ACHN (cell line): ENCODE measurements around the gene FGF11.
"Not testable (repeated sequence)": the region's sequence is repeated elsewhere in the genome, so short reads cannot be mapped to it uniquely, and the experiment has no call there.

Experiments used
- DNase-seq: peaks from one replicate; pipeline ENCODE4 v3.0.0-alpha.2; 2015
- in situ Hi-C: cut with HindIII; loops from 2 replicates; pipeline ENCODE4 v1.10.0; 2017; ENCODE audit warnings: low sequenced_read_pairs, low pct_ligation_motif_present, low pct_unique_long_range_greater_than_20kb

The FGF11 gene

DNA sequence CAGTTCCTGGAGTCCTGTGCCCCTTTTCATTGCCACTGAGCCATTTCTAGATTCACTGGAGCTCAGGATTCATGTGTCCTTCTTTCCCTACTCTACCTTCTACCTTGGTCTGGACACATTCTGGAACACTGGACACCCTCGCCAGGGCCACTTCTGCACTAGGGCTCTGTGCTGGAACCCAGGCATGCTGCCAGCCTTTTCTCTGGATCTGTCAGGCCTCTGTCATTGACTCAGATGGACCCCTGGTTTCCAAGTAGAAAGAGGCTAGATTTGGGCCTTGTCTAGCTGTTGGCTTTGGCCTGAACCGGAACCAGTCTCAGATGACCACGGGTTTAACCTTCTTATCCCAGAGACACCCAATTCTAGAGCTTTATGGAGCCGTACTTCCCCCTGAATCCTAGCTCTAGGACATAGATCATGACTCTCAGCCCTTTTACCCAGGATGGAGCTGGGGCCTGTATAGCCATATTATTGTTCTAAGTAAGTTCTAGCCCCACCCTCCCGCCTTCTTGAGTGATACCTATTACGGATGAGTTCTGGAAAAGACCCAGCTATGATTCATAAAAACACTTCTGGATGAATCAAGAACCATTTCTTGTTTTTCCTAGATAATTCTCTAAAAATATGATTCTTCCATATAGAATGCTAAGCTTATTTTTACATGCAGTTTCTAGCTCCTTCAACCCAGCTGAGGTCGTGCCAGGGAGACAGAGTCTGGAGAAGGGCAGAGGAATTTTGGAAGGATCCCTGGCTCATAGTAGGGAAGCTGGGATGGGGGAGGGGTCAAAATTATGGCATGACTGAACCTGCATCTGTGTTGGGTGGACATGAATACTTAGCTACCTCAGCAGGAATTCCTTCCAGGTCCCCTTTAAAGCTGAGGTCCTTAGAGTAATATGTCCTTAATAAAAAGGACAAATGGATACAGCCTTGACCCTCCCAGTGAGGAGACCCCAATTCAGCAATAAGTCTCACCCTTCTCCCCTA is 4.5 kb downstream of the FGF11 start:
- in situ Hi-C loops, result no loop called here
- DNase-seq, result peak; percentile 21

DNA sequence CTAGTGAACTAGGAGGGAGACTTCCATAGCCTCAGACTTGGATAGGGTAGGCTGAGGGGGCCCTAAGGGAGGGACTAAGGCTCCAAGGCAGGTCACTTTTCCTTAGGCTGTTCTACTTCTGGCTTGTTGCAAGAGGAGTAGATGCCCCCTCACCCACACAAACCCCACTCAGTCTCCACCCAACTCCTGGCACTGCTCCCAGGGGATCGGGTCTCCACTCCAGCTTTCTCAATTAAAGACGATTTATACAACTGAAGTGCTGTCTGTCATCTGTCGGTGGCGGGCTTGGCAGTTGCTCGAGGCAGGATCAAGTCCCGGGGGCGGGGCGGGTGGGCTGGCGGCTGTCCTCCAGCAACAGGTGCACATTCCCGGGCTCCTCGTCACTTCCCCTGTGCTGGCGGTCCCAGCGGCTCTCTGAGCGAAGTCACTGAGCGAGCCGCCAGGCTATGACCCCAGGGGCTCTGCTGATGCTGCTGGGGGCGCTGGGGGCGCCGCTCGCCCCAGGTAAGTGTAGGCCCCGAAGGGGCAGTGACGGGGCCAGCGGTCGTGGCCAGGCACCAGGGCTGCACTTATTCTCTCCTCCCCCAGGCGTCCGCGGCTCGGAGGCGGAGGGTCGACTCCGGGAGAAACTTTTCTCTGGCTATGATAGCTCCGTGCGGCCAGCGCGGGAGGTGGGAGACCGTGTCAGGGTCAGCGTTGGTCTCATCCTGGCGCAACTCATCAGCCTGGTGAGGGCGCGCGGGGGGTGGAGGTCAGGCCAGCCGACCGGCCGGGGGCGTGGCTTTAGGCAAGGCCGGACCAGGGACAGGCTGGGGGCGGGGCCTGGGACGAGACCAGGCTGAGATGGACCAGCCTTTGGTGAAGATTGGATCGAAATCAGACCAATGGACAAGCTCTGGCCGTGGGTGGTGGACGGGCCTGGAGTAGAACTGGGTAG is 5.6 kb downstream of the FGF11 start, which contains the start of gene CHRNB1:
TSS of gene CHRNB1 (plus strand) at position 380 of the 937 bp plus-strand sequence. CDS start at position 447, 67 bp downstream.
- in situ Hi-C loops, result no loop called here
- DNase-seq, result peak; percentile 92

DNA sequence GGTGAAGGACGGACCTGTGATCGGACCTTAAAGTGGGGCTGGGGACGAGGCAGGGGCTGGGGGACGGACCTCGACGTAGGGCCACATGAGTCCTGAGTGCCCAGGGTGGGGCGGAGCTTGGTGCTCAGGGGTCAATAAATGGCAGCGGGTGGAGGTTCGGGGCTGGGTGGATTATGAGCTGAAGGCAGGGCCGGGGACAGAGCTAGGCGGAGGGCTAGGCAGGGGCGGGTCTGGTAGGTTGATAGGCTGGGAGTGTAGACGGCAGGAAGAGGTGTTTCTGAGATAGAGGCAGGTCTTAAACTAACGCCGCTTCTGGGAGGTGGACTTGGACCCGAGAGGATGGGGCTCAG is 6.3 kb downstream of the FGF11 start:
- in situ Hi-C loops, result no loop called here
- DNase-seq, result peak; percentile 93

DNA sequence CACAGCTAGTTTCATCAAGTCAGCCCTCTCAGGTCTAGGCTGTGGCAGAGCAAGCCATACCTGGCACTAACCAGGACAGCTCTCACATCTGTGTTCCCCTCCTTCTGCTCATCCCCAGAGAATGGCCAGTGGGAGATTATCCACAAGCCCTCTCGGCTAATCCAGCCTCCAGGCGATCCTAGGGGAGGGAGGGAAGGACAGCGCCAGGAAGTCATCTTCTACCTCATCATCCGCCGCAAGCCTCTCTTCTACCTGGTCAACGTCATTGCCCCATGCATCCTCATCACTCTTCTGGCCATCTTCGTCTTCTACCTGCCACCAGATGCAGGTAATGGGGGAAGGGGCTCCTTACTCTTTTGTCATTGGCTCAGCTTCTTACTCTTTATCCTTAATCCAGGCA is 9.1 kb downstream of the FGF11 start:
- no peak for DNase-seq
- in situ Hi-C loops, result no loop called here

DNA sequence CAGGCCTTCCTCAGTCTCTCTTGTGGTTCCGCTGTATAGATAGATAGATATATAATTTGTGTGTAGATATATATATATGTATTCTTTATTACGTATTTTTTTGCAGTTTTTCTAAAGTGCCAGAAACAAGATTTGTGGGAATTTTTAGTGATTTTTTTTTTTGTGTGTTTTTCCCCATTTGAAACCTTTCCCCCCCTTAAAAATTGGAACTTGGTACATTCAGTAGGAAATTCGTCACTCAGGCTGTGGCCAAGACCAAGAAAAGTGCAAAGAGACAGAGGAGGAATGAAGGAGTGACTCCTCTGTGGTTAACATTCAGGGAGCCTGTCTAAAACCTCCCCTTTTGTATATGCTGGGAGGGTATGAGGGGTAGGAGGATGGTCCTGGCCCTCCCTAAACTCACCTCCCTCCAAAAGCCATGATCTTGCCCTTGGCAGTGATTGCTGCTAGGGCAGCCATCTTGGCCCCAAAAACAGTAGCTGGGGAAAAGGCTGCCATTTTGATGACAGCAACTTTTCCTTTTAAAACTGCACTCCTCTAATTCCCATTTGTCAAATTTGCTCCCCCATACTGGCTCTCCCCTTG is 20.7 kb downstream of the FGF11 start:
- no peak for DNase-seq
- in situ Hi-C loops, result no loop called here

DNA sequence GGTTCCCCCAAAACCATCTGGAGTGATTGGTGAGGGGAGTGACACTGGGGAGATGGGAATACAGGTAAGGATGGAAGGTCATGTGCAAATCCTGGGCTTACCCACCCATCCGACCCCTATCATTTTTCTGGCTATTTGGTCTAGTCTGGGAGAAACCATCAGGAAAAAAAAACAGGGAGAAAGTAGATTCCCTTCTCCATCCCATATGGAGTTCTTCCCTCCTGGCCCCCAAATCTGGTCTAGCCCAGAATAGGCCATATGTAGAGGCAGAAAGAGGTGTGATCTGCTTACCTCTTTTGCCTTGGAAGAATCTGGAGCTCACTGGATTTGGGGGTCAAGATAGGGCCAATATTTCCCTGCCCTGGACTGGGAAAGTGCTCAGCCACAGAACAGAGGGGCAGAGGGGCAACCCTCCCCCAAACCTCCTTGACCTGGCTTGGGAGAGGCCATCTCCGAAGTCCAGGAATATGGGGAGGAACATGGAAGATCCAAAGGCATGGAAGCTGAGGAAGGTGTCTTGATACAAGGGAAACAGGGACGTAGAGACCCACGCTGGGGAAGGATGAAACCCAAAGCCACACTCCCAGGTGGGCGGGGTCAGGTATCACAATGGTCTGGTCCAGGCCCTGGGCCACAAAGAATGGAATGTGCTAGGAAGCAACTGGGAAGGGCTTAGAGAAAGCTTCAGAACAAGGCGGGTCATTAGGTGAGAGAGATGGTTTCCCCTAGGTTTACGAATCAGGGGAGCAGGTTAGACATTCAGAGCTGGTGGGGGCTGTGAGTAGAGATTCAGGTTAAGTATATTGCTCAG is 21.7 kb downstream of the FGF11 start:
- DNase-seq, result no peak
- in situ Hi-C loops, result no loop called here

DNA sequence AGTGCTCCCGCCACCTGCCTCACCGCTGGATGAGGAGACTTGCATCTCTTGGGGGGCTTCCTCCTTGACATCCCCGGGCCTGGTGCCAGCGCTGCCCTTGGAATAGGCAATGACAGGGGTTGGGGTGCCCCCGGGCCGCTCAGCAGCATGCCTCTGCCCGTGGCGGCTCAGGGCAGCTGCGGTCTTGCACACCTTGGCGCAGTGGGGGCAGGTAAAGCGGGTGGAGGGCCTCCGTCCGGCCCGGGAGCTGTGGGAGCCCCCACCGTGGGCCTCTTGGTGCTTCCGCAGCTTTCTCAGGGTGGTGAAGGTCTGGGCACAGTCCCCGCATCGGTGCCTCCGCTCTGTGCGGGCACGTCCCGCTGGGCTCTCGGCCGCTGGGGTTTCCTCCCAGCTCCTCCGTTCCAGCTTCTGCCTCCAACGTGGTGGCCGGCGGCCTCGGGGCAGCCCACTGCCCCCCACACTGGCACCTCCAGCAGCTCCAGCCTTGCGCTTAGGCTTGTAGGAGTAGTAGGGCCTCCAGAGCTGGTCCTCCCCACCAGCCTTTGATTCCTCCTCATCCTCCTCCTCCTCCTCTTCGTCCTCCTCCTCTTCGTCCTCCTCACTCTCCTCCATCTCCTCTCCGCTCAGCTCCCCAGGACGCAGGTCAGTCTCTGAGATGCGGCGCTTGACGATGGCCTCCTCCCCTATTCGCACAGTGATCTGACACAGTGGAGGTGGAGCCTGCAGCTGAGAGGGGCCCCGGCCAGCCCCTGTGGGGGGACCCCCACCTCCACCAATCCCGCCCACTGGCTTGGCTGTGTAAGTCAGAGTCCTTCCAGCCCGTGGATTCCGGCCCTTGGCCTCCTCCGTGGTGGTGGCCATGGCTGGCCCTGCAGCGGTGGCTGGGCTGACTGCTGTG is 23.4 kb downstream of the FGF11 start:
- DNase-seq, result no peak
- in situ Hi-C loops, result no loop called here

DNA sequence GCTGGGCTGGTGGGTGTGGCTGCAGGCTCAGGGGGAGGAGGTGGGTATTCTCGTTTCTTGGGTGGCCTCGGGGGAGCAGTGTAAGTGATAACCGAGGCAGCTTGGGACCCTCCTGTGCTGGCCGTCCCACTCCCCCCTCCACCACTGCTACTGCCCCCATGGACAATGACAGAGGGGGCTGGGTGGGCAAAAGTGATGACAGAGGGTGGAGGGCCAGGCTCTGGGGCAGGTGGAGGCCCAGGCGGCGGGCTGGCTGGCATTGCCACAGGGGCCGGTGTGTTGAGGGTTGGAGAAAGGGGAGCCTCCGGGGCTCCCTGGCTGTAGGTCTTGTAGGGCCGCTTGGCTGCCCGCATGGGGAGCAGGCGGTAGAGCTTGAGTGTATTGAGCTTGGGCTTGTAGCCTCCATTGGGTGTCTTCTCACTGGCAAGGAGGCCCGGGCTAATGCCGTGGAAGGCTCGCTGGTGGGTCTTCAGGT is 24.1 kb downstream of the FGF11 start:
- in situ Hi-C loops, result no loop called here
- DNase-seq, result no peak

DNA sequence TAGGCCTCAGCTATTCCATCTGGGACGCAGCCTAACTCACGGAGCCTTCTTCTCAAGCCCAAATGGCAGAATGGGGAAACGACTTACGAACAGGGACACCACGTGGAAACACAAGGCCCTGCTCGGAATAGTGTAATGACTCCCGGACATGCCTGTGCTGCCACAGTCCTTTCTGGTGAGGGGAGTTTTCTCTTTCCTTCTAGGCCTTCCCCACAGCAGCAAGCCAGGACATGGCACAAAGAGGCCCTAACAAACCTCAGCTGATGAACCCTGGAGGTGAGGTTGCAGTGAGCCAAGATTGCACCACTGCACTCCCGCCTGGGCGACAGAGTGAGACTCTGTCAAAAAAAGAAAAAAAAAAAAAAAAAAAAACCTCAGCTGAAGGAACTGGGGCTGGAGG is 24.8 kb downstream of the FGF11 start:
- no peak for DNase-seq
- in situ Hi-C loops, result no loop called here

DNA sequence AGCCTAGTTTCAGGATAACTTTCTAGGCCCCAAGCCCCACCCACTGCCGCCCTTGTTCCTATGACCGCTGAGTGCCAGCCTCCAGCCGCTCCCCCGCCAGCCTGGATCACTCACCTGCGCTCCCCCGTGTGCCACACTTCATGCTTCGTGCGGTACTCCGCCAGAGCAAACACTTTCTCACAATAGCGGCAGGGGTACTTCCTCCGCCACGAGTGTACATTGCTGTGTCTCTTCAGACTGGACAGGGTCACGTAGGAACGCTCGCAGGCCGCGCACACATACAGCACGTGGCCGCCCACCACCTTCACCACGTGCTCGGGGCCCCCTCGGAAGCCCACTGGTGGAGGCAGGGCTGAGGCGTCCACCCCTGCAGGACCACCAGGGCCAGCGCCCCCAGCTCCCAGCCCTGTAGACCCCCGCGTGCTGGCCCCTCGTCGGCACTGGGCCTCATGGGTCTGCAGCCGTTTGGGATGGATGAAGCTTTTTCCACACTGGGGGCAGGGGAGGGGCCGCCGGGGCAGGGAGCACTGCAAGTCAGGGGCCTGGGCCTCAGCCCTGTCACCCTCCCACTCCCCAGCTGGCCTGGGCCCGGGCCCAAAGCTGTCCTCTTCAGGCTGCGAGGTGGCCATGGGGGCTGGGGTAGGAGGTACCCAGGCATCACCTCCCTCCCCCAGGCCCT is 26.4 kb downstream of the FGF11 start:
- in situ Hi-C loops, result no loop called here
- DNase-seq, result no peak

DNA sequence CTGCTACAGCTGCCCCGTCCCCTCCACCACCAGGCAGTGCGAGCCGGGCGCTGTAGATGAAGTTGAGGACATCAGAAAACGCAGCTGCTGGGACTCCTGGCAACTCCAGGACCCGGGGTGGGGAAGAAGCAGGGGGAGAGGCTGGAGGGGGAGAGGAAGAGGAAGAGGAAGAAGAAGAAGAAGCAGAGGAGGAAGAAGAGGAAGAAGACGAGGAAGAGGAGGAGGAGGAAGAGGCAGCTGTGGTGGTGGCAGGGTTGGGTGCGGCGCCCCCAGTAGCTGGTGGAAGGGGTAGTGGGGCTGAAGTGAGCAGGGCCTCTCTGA is 27.0 kb downstream of the FGF11 start:
- in situ Hi-C loops, result no loop called here
- no peak for DNase-seq

DNA sequence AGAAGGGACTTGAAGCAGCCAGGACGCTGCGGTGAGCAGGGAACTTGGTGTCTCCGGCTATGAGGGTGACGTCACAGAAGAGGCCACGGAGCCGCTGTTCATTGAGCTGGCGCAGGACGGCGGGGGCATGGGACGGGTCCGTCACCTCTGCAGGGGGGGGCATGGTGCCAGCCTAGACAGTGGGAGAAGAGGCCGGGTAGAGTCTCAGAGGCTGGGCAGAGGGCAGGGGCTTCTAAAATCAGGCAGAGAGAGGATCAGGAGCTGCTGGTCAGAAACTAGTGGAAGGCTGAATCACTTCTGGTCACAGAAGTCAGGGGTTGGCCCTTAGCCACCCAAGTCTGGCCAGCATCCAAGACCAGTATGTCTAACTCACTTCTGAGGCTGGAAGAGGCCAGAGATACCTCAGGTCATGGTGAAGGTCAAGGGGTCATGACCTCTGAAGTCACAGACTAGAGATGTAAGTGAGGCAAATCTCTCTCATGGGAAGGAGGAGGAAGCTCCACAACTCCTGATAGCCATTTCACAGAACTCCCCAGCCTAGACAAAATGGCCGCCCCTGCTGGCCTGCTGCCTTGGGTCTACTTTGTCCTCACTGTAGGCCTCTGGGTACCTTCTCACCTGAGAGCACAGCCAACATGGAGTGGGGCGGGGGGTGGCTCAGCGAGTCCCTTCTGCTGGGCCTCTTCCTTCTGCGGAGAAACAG is 27.5 kb downstream of the FGF11 start:
- DNase-seq, result peak; percentile 41
- in situ Hi-C loops, result no loop called here

DNA sequence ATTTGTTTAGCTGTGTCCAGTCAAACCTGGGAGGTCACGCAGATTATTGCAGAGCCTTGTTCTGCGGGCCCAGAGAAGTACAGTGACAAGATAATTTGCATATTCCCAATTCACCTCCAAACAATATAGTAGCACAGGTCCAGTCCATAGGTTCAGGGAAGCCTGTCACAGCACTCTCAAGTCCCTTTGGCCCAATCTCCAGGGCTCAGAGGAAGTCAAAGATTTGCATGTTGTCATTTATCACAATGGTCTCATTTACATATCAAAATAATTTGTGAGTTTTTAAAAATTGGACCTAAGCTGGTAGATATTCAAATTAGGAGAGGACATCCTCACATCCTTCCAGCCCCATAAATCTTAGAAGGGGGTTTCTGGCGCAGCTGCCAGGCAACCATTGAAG is 28.2 kb downstream of the FGF11 start:
- in situ Hi-C loops, result no loop called here
- DNase-seq, result no peak

DNA sequence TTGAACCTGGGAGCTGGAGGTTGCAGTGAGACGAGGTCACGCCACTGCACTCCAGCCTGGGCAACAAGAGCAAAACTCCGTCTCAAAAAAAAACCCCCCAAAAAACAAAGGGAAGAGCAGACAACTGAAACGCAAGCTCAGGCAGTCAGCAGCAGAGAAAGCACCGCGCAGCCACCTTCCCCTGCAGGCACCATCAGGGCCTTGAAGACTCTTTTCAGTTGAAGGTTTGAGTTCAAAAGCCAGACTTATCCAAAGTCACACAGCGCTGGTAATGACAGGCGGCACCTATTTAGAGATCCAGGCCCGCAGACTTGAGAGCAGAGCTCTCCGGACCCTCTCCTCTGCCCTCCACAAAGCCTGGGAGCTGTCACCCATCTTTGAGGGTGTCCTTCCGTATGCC is 29.0 kb downstream of the FGF11 start:
- in situ Hi-C loops, result no loop called here
- no peak for DNase-seq

DNA sequence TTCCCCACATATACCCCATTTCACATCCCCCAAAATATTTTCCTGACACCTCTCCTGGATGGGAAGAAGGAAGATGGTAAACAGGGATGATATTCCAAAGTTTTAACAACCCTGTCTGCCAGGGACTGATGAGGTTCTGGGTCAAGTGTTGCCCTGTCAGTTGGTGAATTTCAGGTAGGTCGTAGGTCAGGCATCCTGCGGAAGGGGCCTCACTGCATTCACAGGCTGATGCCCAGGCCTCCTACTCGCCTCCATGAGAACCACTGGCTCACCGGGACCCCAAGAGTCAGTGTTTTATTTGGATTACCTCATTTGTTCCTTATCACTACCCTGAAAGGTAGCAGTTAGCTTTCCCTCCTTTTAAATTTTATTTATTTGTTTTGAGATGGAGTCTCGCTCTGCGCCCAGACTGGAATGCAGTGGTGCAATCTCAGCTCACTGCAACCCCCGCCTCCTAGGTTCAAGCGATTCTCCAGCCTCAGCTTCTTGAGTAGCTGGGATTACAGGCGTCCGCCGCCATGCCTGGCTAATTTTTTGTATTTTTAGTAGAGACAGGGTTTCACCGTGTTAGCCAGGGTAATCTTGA is 29.6 kb downstream of the FGF11 start:
- no peak for DNase-seq
- in situ Hi-C loops, result no loop called here

DNA sequence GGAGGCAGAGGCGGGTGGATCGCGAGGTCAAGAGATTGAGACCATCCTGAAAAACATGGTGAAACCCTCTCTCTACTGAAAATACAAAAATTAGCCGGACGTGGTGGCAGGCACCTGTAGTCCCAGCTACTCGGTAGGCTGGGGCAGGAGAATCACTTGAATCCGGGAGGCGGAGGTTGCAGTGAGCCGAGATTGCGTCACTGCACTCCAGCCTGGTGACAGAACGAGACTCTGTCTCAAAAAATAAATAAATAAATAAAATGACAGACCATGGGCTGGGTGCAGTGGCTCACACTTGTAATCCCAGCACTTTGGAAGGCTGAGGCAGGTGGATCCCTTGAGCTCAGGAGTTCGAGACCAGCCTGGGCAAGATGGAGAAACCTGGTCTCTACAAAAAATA is 30.5 kb downstream of the FGF11 start:
- in situ Hi-C loops, result not testable (repeated sequence)

More for the DNA sequence above, 30.5 kb downstream of the FGF11 start:
- not testable (repeated sequence) for DNase-seq
